ENCODE data around the gene OR2A25. TPM values are rescaled to one million over a fixed set of nuclear protein-coding genes. Genes with fewer than 3 reads are reported as not detected.
A peak's percentile ranks its signal among the peaks of the same experiment; 100 is the strongest.
"Not testable (repeated sequence)": the region's sequence is repeated elsewhere in the genome, so short reads cannot be mapped to it uniquely, and the experiment has no call there.

Gene OR2A25
- total RNA-seq, 1 donor from 2014 or later: not detected

- DNase-seq: no peak
- Mint-ChIP-seq H3K36me3 (ENCODE audit: low read depth) (no peaks in the 10 kb centered on the region), H3K4me1 (no peaks in the 10 kb centered on the region), H3K27ac (no peak overlapping the region), H3K4me3 (no peak overlapping the region), H3K27me3 (peaks cover 7% of the 10 kb centered on the region), H3K9me3 (no peaks in the 10 kb centered on the region)
- intact Hi-C loops (cut with micrococcal nuclease): no loop called here
Observed at GRCh38 chr7:144037414-144038035, 32.1 kb upstream of the OR2A25 start.

GRCh38 chr7:144038887-144039286, 30.7 kb upstream of the OR2A25 start:
- DNase-seq: no peak
- no peak overlapping the region for H3K27ac Mint-ChIP-seq
- H3K4me3 Mint-ChIP-seq: no peak overlapping the region
- peaks cover 3% of the 10 kb centered on the region for H3K27me3 Mint-ChIP-seq
- intact Hi-C loops (cut with micrococcal nuclease): no loop called here
- H3K9me3 Mint-ChIP-seq: no peaks in the 10 kb centered on the region
- no peaks in the 10 kb centered on the region for H3K4me1 Mint-ChIP-seq
- H3K36me3 Mint-ChIP-seq (ENCODE audit: low read depth): no peaks in the 10 kb centered on the region

DNA sequence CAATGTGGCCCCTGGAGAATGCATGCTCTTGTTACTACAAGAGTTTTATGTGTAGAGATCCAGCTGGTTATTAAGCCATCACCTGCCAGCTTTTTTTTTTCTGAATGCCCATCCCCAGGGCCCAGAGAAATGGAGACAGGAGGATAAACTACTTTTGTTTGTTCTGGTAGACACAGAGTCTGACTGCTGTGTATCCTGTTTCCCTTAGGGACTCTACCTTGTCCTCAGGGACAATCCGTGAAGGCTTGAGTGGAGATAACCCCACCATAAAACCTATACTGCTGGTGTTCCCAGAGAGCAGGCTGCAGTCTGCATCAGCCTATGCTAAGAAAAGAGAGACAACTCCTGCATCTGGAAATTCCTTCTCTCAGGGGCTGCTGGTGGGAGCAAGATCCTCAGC, 21.0 kb upstream of the OR2A25 start, which contains the start of gene OR2A5:
TSS of gene OR2A5 (plus strand) at position 301 of the 400 bp plus-strand sequence. CDS start 1,454 bp downstream, outside the sequence.
- no peak for DNase-seq
- intact Hi-C loops (cut with micrococcal nuclease): no loop called here
- no peak within 1 kb of the TSS for H3K27ac Mint-ChIP-seq
- no peaks in the 10 kb centered on the region for H3K4me1 Mint-ChIP-seq
- H3K4me3 Mint-ChIP-seq: no peak within 1 kb of the TSS
- peaks cover 4% of the 10 kb centered on the region for H3K27me3 Mint-ChIP-seq
- no peaks in the 10 kb centered on the region for H3K36me3 Mint-ChIP-seq (ENCODE audit: low read depth)
- H3K9me3 Mint-ChIP-seq: no peaks in the 10 kb centered on the region

GRCh38 chr7:144049491-144049890, 20.1 kb upstream of the OR2A25 start:
- intact Hi-C loops (cut with micrococcal nuclease): no loop called here
- no peaks in the 10 kb centered on the region for H3K36me3 Mint-ChIP-seq (ENCODE audit: low read depth)
- no peaks in the 10 kb centered on the region for H3K4me1 Mint-ChIP-seq
- H3K27me3 Mint-ChIP-seq: peaks cover 6% of the 10 kb centered on the region
- DNase-seq: no peak
- no peak overlapping the region for H3K4me3 Mint-ChIP-seq
- no peaks in the 10 kb centered on the region for H3K9me3 Mint-ChIP-seq
- no peak overlapping the region for H3K27ac Mint-ChIP-seq

DNA sequence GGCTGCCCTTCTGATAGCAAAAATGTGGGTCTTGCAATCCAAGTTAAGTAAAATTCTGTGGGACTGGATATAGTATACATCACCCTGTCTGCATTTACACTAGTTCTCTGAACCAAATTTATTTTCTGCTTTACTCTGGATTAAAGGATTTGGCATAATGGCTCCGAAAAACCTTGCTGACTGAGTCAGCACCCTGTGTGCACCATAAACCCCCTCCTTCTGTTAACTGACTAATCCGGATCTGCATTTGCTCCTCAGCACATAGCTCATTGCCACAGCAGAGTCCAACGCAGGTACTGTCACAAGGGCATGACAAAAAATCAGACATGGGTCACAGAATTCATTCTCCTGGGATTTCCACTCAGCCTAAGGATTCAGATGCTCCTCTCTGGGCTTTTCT, 19.5 kb upstream of the OR2A25 start:
- no peaks in the 10 kb centered on the region for H3K9me3 Mint-ChIP-seq
- H3K4me1 Mint-ChIP-seq: no peaks in the 10 kb centered on the region
- intact Hi-C loops (cut with micrococcal nuclease): no loop called here
- H3K27ac Mint-ChIP-seq: no peak overlapping the region
- no peaks in the 10 kb centered on the region for H3K36me3 Mint-ChIP-seq (ENCODE audit: low read depth)
- peaks cover 8% of the 10 kb centered on the region for H3K27me3 Mint-ChIP-seq
- no peak overlapping the region for H3K4me3 Mint-ChIP-seq
- no peak for DNase-seq

GRCh38 chr7:144050884-144051283, 18.7 kb upstream of the OR2A25 start:
- DNase-seq; H3K36me3 Mint-ChIP-seq (ENCODE audit: low read depth); intact Hi-C loops (cut with micrococcal nuclease); H3K27me3 Mint-ChIP-seq; H3K4me1 Mint-ChIP-seq; H3K4me3 Mint-ChIP-seq; H3K27ac Mint-ChIP-seq; H3K9me3 Mint-ChIP-seq: not testable (repeated sequence)

- no peak overlapping the region for H3K4me3 Mint-ChIP-seq
- peaks cover 4% of the 10 kb centered on the region for H3K27me3 Mint-ChIP-seq
- no peak overlapping the region for H3K27ac Mint-ChIP-seq
Observed at GRCh38 chr7:144057954-144058353, 11.7 kb upstream of the OR2A25 start.

DNA sequence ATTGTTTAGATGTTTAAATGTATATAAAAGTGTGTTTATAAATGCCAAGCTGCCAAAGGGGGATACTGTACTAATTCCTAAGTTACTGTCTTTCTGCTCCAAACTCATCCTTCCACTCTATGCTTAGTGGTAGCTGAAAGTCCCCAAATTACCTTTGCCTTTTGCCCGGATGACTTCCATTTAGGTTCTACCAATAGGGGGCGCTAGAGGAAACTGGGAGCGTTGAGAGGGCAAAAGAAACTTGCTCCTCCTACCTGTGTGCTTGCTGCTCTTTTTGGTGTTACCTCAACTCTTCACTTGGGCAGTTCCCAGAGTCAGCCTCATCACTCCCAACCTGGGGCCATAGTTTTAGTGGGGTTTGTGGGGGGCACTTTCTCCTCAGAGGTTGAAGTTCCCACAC, 5.9 kb upstream of the OR2A25 start:
- no peaks in the 10 kb centered on the region for H3K9me3 Mint-ChIP-seq
- H3K36me3 Mint-ChIP-seq (ENCODE audit: low read depth): no peaks in the 10 kb centered on the region
- intact Hi-C loops (cut with micrococcal nuclease): no loop called here
- H3K27ac Mint-ChIP-seq: no peak overlapping the region
- peak; percentile 59 for DNase-seq
- H3K27me3 Mint-ChIP-seq: peaks cover 6% of the 10 kb centered on the region
- no peaks in the 10 kb centered on the region for H3K4me1 Mint-ChIP-seq
- no peak overlapping the region for H3K4me3 Mint-ChIP-seq

More at GRCh38 chr7:144057954-144058353, 11.7 kb upstream of the OR2A25 start:
- no peaks in the 10 kb centered on the region for H3K9me3 Mint-ChIP-seq
- no peaks in the 10 kb centered on the region for H3K36me3 Mint-ChIP-seq (ENCODE audit: low read depth)
- DNase-seq: no peak
- intact Hi-C loops (cut with micrococcal nuclease): no loop called here
- no peaks in the 10 kb centered on the region for H3K4me1 Mint-ChIP-seq

- H3K27ac Mint-ChIP-seq: no peak overlapping the region
- DNase-seq: no peak
- no peaks in the 10 kb centered on the region for H3K36me3 Mint-ChIP-seq (ENCODE audit: low read depth)
- H3K27me3 Mint-ChIP-seq: peaks cover 12% of the 10 kb centered on the region
- no peaks in the 10 kb centered on the region for H3K9me3 Mint-ChIP-seq
- H3K4me3 Mint-ChIP-seq: no peak overlapping the region
- intact Hi-C loops (cut with micrococcal nuclease): no loop called here
- no peaks in the 10 kb centered on the region for H3K4me1 Mint-ChIP-seq
Observed at GRCh38 chr7:144069953-144070352, 342 bp downstream of the OR2A25 start.

GRCh38 chr7:144074374-144074773, 4.8 kb downstream of the OR2A25 start:
- Mint-ChIP-seq H3K27me3 (peaks cover 8% of the 10 kb centered on the region), H3K36me3 (ENCODE audit: low read depth) (no peaks in the 10 kb centered on the region), H3K9me3 (no peaks in the 10 kb centered on the region), H3K4me3 (no peak overlapping the region), H3K27ac (no peak overlapping the region), H3K4me1 (no peaks in the 10 kb centered on the region)
- no peak for DNase-seq
- intact Hi-C loops (cut with micrococcal nuclease): no loop called here

DNA sequence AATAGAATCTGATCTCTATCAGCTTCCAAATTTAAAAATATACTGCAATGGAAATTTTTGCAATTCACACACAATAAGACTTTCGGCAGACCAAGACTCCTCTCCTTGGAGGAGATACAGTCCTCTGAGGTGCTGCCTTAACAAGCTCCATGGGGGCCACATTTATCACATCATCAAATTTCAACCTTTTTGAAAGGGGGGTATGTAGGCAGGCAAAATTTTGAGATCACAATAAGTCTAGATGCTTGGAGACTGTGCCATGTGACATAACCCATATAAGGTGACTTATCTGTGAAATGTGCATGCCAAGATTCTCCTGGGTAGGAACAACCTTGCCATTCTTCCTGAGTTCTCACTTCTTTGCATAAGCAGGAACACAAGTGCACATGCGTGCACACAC, 16.4 kb downstream of the OR2A25 start, which contains the start of gene OR2A12:
TSS of gene OR2A12 (plus strand) at position 301 of the 400 bp plus-strand sequence. CDS start 8,830 bp downstream, outside the sequence.
- Mint-ChIP-seq H3K9me3 (peaks cover 4% of the 10 kb centered on the region), H3K27me3 (no peaks in the 10 kb centered on the region), H3K36me3 (ENCODE audit: low read depth) (no peaks in the 10 kb centered on the region), H3K4me1 (no peaks in the 10 kb centered on the region), H3K27ac (no peak within 1 kb of the TSS), H3K4me3 (no peak within 1 kb of the TSS)
- no peak for DNase-seq
- intact Hi-C loops (cut with micrococcal nuclease): no loop called here

DNA sequence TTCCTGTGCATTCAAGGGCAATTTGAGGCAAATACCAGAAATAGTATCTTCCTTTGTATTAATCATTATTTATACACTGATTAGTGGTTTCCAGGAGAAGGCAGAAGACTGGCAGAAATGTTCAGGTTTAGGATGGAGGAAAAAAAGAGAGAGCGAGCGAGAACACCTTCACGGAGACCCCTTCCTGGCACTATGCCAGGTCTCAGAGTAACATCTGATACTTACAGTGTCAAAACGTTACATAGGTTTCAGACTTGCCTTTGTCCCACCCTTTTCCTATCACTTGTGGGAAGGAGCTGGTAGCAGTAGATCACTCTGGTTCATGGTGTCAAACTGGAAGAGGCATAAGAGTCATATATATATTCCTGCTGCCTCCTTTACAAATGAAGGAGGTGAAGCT, 17.1 kb downstream of the OR2A25 start:
- Mint-ChIP-seq H3K36me3 (ENCODE audit: low read depth) (no peaks in the 10 kb centered on the region), H3K4me3 (no peak overlapping the region), H3K27ac (no peak overlapping the region)

GRCh38 chr7:144087230-144087629, 17.6 kb downstream of the OR2A25 start:
- Mint-ChIP-seq H3K9me3 (peaks cover 4% of the 10 kb centered on the region), H3K4me3 (no peak overlapping the region), H3K4me1 (no peaks in the 10 kb centered on the region), H3K27me3 (no peaks in the 10 kb centered on the region), H3K27ac (no peak overlapping the region), H3K36me3 (ENCODE audit: low read depth) (no peaks in the 10 kb centered on the region)
- DNase-seq: no peak
- intact Hi-C loops (cut with micrococcal nuclease): no loop called here

More for the DNA sequence above, 17.1 kb downstream of the OR2A25 start:
- no peak for DNase-seq
- Mint-ChIP-seq H3K9me3 (peaks cover 4% of the 10 kb centered on the region), H3K4me1 (no peaks in the 10 kb centered on the region), H3K27me3 (no peaks in the 10 kb centered on the region)
- intact Hi-C loops (cut with micrococcal nuclease): no loop called here

DNA sequence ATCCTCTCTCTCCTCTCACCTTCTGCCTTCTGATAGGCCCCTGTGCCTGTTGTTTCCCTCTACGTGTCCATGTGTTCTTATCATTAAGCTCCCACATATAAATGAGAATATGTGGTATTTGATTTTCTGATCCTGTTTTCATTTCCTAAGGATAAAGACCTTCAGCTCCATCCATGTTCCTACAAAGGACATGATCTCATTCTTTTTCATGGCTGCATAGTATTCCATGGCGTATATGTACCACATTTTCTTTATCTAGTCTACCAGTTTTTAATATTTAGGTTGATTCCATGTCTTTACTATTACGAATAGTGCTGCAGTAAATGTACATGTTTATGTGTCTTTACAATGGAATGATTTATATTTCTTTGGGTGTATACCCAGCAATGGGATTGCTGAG, 21.1 kb downstream of the OR2A25 start:
- Mint-ChIP-seq H3K27me3 (no peaks in the 10 kb centered on the region), H3K9me3 (peaks cover 8% of the 10 kb centered on the region), H3K4me1 (no peaks in the 10 kb centered on the region), H3K27ac (no peak overlapping the region), H3K4me3 (no peak overlapping the region), H3K36me3 (ENCODE audit: low read depth) (no peaks in the 10 kb centered on the region)
- intact Hi-C loops (cut with micrococcal nuclease): no loop called here
- no peak for DNase-seq

GRCh38 chr7:144098776-144099175, 29.2 kb downstream of the OR2A25 start:
- intact Hi-C loops (cut with micrococcal nuclease): no loop called here
- H3K9me3 Mint-ChIP-seq: no peaks in the 10 kb centered on the region
- H3K4me3 Mint-ChIP-seq: no peak overlapping the region
- H3K36me3 Mint-ChIP-seq (ENCODE audit: low read depth): no peaks in the 10 kb centered on the region
- no peak overlapping the region for H3K27ac Mint-ChIP-seq
- DNase-seq: no peak
- H3K4me1 Mint-ChIP-seq: peaks cover 2% of the 10 kb centered on the region
- peaks cover 3% of the 10 kb centered on the region for H3K27me3 Mint-ChIP-seq
